Suprapubic skin (tissue), 3 donors: ENCODE measurements around the gene CFAP20DC.

ENCODE experiments used
- CTCF ChIP-seq, 2 donors: fragments of 200-600 bp in 1 of 2; fragments of 450-650 bp in 1 of 2; sonication (generic) in 1 of 2; IDR thresholded peaks; one replicate each; pipeline ENCODE4 v1.5.1; 2016 to 2019; ENCODE audit warnings: antibody characterized with exemption in 2 of 2, mild to moderate bottlenecking in 1 of 2, moderate library complexity in 1 of 2
- POLR2AphosphoS5 ChIP-seq, 3 donors: sonication (generic); formaldehyde crosslinking; IDR thresholded peaks; one replicate each; pipeline ENCODE4 v1.6.1; 2017; ENCODE audit warnings: antibody characterized with exemption in 3 of 3

GRCh38 chr3:58746758-58747157 is 303.1 kb downstream of the CFAP20DC start:
- TF ChIP-seq POLR2AphosphoS5 (IDR thresholded peaks at IDR 0.05) (no peak), CTCF (IDR thresholded peaks at IDR 0.05) (no peak)
